ENCODE data around the gene VAMP5. TPM values are rescaled to one million over a fixed set of nuclear protein-coding genes. Genes with fewer than 3 reads are reported as not detected.
"Not testable (repeated sequence)": the region's sequence is repeated elsewhere in the genome, so short reads cannot be mapped to it uniquely, and the experiment has no call there.

The VAMP5 gene
- total RNA-seq, 2 donors from 2014 or later = 27.1 to 42.8 TPM

DNA sequence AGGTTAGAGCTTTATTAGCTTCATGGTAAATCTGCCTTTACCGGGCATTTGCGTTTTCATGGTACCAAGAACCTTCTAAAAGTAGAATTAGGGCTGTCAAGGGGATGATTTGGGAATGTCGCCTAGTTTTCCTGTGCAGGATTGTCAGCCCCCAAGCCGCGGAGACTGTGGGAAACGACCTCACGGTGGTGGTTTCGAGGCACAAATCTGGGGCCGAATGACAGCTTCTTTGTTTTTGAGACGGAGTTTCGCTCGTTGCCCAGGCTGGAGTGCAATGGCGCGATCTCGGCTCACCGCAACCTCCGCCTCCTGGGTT lies 31.1 kb downstream of the VAMP5 start:
- H3K4me1 ChIP-seq (ENCODE audit: control insufficient read depth in 1 of 2, low read depth in 2 of 2) = peaks cover 16 to 29% of the 10 kb centered on the region in 2 donors

DNA sequence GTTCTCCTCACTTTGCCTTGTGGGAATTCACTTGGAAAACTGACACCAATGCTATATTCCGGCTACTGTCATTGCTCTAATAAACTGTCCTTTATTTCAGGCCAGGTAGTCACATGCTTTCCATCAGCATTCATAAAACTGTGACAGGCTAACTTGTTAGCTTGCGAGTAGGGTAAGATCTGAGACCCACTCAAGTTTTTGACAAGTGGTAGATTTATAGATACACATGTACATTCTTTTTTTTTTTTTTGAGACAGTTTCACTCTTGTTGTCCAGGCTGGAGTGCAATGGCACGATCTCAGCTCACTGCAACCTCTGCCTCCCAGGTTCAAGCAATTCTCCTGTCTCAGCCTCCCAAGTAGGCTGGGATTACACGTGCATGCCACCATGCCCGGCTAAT lies 33.5 kb downstream of the VAMP5 start:
- not testable (repeated sequence) for DNase-seq (ENCODE audit: low spot score); ATAC-seq (ENCODE audit: insufficient number of reproducible peaks, low FRiP score, low read depth); H3K4me3 ChIP-seq; H3K9me3 ChIP-seq; H3K27ac ChIP-seq; H3K27me3 ChIP-seq (replicated peaks; ENCODE audit: insufficient read depth)
- Histone ChIP-seq H3K4me1 (ENCODE audit: control insufficient read depth in 1 of 2, low read depth in 2 of 2) (peaks cover 11 to 21% of the 10 kb centered on the region in 2 donors), H3K36me3 (peaks cover 18% of the 10 kb centered on the region)

More for the DNA sequence above, 31.1 kb downstream of the VAMP5 start:
- Histone ChIP-seq H3K36me3 (peaks cover 5% of the 10 kb centered on the region), H3K9me3 (no peaks in the 10 kb centered on the region), H3K27me3 (replicated peaks; ENCODE audit: insufficient read depth) (no peaks in the 10 kb centered on the region), H3K4me3 (peak overlapping the region; percentile 96), H3K27ac (peak overlapping the region; percentile 83 to 84)
- no peak for ATAC-seq (ENCODE audit: insufficient number of reproducible peaks, low FRiP score, low read depth)
- no peak for TF ChIP-seq CTCF (IDR thresholded peaks at IDR 0.05)
- no peak for DNase-seq (ENCODE audit: low spot score)

- DNase-seq (ENCODE audit: low spot score) (no peak), ATAC-seq (ENCODE audit: insufficient number of reproducible peaks, low FRiP score, low read depth) (no peak)
- Histone ChIP-seq H3K27me3 (replicated peaks; ENCODE audit: insufficient read depth) (no peaks in the 10 kb centered on the region), H3K27ac (no peak overlapping the region), H3K4me1 (ENCODE audit: control insufficient read depth in 1 of 2, low read depth in 2 of 2) (peaks cover 11 to 21% of the 10 kb centered on the region in 2 donors), H3K4me3 (no peak overlapping the region), H3K9me3 (no peaks in the 10 kb centered on the region), H3K36me3 (peaks cover 30% of the 10 kb centered on the region)
- no peak for TF ChIP-seq CTCF (IDR thresholded peaks at IDR 0.05)
Observed at GRCh38 chr2:85619617-85620016, 35.4 kb downstream of the VAMP5 start.

GRCh38 chr2:85621338-85621737 lies 37.1 kb downstream of the VAMP5 start:
- DNase-seq (ENCODE audit: low spot score) (no peak), ATAC-seq (ENCODE audit: insufficient number of reproducible peaks, low FRiP score, low read depth) (no peak)
- peaks cover 45% of the 10 kb centered on the region for H3K36me3 ChIP-seq
- H3K4me3 ChIP-seq = no peak overlapping the region
- H3K4me1 ChIP-seq (ENCODE audit: control insufficient read depth in 1 of 2, low read depth in 2 of 2) = peaks cover 11 to 21% of the 10 kb centered on the region in 2 donors
- no peak overlapping the region for H3K27ac ChIP-seq
- no peak for TF ChIP-seq CTCF (IDR thresholded peaks at IDR 0.05)
- no peaks in the 10 kb centered on the region for H3K27me3 ChIP-seq (replicated peaks; ENCODE audit: insufficient read depth)
- no peaks in the 10 kb centered on the region for H3K9me3 ChIP-seq

DNA sequence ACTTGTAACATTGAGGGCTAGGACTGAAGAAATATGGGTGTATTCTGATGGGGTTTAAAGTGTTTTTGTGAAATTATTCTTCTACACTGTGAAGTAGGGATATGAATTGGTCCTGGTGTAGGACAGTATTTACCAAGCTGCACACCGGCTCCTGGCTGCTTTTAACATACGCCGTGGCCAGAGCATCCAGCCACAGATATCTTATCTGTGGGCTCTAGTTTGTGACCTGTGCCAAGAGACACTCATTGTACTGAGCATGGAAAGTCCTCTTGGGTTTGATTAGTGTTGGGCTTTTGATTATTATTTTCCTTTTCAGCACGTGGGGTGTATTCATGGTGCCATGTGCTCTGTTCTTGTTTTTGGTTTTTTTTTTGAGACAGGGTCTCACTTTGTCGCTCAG lies 39.8 kb downstream of the VAMP5 start:
- no peak for DNase-seq (ENCODE audit: low spot score)
- no peaks in the 10 kb centered on the region for H3K27me3 ChIP-seq (replicated peaks; ENCODE audit: insufficient read depth)
- TF ChIP-seq CTCF (IDR thresholded peaks at IDR 0.05) = no peak
- H3K9me3 ChIP-seq = no peaks in the 10 kb centered on the region
- H3K4me1 ChIP-seq (ENCODE audit: control insufficient read depth in 1 of 2, low read depth in 2 of 2) = no peaks in the 10 kb centered on the region
- H3K27ac ChIP-seq = no peak overlapping the region
- no peak for ATAC-seq (ENCODE audit: insufficient number of reproducible peaks, low FRiP score, low read depth)
- H3K4me3 ChIP-seq = no peak overlapping the region
- H3K36me3 ChIP-seq = peaks cover 60% of the 10 kb centered on the region

- Histone ChIP-seq H3K9me3 (no peaks in the 10 kb centered on the region), H3K4me1 (ENCODE audit: control insufficient read depth in 1 of 2, low read depth in 2 of 2) (no peaks in the 10 kb centered on the region), H3K27ac (no peak overlapping the region), H3K4me3 (no peak overlapping the region), H3K27me3 (replicated peaks; ENCODE audit: insufficient read depth) (no peaks in the 10 kb centered on the region), H3K36me3 (peaks cover 59% of the 10 kb centered on the region)
- TF ChIP-seq CTCF (IDR thresholded peaks at IDR 0.05) = no peak
- DNase-seq (ENCODE audit: low spot score) (no peak), ATAC-seq (ENCODE audit: insufficient number of reproducible peaks, low FRiP score, low read depth) (no peak)
Observed at GRCh38 chr2:85628658-85629057, 44.4 kb downstream of the VAMP5 start.

Measured in thoracic aorta (tissue), 2 donors.